NK-92 treated with Interleukin-12 subunit alpha and Interleukin-12 subunit beta, amount 100 ng/mL, for 24 hours (cell line): Measurements from ENCODE around the gene PLCB2.

Experiments
- DNase-seq: peaks from one replicate; lab custom pipeline; 2025; lab: John Stamatoyannopoulos, UW

Gene PLCB2, protein sequence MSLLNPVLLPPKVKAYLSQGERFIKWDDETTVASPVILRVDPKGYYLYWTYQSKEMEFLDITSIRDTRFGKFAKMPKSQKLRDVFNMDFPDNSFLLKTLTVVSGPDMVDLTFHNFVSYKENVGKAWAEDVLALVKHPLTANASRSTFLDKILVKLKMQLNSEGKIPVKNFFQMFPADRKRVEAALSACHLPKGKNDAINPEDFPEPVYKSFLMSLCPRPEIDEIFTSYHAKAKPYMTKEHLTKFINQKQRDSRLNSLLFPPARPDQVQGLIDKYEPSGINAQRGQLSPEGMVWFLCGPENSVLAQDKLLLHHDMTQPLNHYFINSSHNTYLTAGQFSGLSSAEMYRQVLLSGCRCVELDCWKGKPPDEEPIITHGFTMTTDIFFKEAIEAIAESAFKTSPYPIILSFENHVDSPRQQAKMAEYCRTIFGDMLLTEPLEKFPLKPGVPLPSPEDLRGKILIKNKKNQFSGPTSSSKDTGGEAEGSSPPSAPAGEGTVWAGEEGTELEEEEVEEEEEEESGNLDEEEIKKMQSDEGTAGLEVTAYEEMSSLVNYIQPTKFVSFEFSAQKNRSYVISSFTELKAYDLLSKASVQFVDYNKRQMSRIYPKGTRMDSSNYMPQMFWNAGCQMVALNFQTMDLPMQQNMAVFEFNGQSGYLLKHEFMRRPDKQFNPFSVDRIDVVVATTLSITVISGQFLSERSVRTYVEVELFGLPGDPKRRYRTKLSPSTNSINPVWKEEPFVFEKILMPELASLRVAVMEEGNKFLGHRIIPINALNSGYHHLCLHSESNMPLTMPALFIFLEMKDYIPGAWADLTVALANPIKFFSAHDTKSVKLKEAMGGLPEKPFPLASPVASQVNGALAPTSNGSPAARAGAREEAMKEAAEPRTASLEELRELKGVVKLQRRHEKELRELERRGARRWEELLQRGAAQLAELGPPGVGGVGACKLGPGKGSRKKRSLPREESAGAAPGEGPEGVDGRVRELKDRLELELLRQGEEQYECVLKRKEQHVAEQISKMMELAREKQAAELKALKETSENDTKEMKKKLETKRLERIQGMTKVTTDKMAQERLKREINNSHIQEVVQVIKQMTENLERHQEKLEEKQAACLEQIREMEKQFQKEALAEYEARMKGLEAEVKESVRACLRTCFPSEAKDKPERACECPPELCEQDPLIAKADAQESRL

GRCh38 chr15:40307421-40308211, at the start of gene PLCB2:
PLCB2 (minus strand) TSS chr15:40307935; CDS start chr15:40307672, 263 bp downstream.
- peak; percentile 82 for DNase-seq

GRCh38 chr15:40357246-40357645, 49.5 kb upstream of the PLCB2 start:
- no peak for DNase-seq

- no peak for DNase-seq
Measured at GRCh38 chr15:40355976-40356585, 48.3 kb upstream of the PLCB2 start.

DNA sequence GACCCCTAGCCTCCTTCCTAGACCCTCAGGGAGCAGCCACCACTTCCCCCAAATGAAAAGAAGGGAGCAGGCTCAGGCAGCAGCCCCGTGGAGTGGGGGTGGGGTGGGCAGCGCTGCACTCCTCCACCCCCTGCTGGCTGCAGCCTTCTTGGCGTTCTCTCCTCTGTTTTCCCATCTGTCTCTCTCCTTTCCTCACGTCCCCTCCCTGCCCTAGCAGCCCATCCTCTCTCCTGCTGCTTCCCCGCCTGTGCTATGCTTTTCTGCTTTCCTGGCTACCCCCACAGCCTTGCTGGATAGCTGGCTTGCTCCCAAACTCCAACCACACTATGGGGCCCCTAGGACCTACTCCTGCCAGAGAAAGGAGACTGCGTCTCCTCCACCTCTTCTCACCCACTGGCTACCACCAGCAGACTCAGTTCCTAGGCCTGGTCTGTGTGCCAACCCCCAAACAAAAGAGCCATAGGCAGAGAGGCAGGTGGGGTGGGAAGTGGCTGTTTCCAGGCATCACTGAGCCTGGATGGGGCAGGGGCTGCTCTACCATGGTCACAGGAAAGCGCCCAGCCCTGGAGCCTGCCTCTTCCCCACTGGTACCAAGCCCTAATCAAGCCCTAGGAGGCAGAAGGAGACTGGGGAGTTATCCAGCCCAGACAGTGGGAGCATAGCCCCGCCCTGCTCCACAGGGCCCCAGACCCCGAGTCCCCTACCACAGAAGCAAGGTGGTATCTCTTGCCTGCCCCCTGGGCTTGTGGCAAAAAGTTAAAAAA, 46.9 kb upstream of the PLCB2 start:
- DNase-seq: no peak

DNA sequence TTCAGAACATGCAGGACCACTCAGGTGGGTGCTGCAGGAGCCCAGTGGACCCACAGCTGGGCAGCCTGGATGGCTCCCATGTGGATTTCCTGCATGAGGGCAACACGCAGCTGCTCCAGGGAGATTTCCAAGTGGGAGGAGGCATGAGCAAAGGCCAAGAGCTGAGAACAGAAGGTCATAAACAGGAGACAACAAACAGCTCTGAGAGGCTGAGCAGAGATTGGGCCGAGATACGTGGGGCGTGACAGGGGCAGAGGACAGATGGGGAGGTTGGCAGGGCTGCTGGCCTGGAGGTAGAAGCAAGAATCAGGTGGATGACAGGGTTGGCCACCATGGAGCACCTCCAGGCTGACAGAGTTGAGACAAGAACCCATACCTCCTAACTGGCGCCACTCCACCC, 46.0 kb upstream of the PLCB2 start:
- DNase-seq: no peak

DNA sequence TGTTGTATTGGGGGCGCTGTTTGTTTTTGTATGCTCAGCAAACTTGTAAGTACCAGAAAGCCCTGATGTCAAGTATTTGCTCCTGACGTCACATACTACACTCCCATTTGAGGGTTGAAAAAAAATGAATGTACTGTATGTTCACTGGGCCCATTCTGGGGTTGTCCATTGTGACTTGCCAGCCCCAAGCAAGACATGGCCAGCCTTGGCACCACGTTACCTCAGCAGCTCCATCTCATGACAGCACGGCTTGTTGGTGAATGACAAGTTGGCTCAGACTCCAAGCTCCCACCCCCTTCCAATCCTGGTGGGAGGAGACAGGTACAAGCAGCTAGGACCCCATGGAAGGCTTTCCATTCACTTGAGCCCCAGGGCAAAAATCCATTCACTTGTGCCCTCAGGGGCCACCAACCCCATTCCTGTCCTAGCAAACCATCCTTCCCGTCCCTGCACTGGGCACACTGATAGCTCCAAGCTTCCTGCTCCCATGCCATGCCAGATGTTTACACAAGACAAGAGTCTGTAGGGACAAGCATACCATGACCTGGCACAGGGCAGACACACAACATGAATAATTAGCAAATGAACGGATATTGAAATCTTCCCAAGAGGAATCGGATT, 44.7 kb upstream of the PLCB2 start:
- DNase-seq: no peak

DNA sequence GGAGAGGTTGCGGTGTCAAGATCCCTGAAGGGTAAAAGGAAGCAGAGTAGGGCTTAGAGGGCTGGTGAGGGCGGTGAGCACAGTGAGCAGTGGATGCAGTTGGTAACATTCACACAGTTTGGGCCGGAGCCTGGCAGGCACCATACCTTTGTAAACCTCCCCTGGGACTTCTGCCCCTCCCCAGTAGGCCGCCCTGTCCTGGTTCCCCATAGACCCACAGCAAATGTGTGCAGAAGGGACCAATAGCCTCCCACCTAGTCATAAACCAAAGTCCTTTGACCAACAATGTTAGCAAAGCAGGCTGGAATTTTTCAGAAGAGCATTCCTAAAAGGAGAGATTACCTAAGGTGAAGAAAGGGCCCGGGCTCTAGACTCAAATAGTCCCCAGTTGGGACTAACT, 41.4 kb upstream of the PLCB2 start:
- no peak for DNase-seq

DNA sequence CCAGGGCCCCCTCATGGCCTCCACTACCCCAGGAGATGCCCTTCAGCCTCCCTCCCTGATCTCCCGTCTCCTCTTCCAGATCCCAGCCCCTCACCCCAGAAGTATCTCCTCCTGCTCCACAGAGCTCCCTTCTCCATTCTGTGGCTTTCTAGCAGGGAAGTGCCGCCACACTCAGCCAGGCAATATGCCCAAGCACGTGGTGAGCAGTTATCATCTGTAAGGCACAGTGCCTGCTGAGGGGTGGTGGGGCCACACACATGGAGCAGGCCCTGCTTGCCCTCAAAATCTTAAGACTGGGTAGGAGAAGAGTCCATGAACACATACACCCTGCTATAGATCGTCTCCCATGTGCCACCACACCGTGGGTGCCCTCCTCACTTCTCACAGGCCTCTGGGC, 40.7 kb upstream of the PLCB2 start:
- no peak for DNase-seq

- DNase-seq: no peak
Measured at GRCh38 chr15:40347559-40348473, 40.1 kb upstream of the PLCB2 start.

GRCh38 chr15:40346579-40347558, 39.1 kb upstream of the PLCB2 start:
- DNase-seq: no peak

- no peak for DNase-seq
Measured at GRCh38 chr15:40345867-40346578, 38.3 kb upstream of the PLCB2 start.

GRCh38 chr15:40345225-40345866, 37.6 kb upstream of the PLCB2 start:
- DNase-seq: no peak

GRCh38 chr15:40344631-40345120, 36.9 kb upstream of the PLCB2 start:
- DNase-seq: peak; percentile 41

- DNase-seq: no peak
Measured at GRCh38 chr15:40344217-40344616, 36.5 kb upstream of the PLCB2 start.

DNA sequence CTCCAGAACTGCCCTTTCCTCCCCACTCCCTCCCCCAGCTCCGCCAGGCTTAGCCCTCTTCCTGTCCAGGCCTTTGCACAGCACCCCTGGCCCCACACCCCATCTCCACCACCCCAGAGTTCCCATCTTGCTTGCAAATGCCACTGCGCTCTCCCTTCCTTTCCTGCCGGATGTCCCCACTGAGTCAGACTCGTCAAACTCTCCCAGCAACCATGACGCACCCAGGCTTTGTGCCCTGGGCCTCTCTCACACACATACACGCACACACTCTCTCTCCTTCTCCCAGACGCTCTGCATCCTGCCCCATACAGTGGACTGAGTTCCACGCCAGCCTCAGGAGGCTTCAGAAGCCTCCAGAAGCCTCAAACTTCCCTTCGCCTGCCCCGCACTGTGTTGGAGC, 35.8 kb upstream of the PLCB2 start:
- no peak for DNase-seq
